T-helper 9 cell (primary cell): ENCODE results near the gene FMR1.

Experiments used
- DNase-seq: peaks from one replicate; pipeline ENCODE4 v3.0.0-alpha.2; 2020

The FMR1 gene

DNA sequence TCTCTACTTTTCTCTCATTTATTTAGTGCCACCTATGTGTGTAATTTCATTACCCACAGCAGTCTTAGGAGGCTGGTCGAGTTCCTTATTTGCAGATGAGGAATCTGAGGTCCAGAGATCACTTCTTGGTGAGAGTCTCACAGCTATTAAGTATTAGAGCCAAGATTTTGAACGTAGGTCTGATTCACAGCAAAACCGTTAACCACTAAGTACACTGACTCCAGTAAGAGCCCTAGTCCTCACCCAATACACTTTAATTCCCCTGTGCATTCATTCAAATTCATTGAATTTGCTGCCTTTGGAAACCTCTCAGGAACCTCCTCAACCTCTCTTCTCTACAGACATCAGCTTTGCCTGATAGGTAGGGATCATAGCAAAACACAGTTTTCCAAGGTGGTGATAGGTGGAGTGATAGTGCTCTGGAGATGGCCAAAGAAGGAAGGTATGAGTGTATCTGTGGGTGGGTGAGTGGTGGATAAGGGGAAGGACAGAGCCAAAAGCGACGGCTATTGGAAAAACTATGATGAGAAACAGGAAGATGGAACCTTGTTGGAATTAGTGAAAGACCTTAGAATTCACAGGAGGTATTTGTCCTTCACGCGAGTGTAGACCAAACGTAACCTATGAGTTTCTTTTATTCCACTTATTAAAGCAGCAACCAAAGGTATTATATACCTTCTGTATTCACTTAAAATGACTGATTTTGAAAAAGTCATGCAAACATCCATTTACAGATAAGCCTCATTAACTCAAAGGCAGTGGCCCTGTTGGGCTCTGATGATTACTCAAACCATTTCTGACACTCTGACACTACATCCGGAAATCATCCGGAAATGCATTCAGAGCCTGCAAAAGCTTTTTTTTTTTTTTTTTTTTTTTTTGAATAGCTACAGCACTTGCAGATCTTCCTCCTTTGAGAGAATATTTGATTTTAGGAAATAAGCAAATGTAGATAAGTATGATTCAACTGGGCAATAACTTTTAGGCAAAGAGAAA lies 6.3 kb downstream of the FMR1 start:
- no peak for DNase-seq

DNA sequence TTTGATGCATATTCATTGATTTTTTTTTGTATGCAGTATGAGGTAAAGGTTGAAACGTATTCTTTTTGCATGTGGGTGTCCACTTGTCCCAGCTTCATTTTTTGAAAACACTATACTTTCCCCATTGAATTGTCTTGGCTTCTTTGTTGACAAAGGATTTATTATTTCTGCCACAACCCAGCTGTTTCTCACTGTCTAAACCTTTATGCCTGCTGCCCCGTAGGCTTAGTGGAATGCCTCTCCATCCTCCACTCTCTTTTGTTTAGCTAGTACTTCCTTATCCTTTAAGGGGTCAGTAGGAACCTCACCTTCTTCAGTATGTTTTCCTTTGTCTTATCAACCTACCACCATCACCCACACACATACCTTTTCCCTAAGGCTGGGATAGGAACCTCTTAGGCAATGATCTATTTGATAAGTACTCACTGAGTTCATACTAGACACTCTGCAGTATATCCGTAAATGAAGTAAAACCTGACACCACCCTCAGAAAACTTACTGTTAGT lies 8.5 kb downstream of the FMR1 start:
- DNase-seq, result no peak

DNA sequence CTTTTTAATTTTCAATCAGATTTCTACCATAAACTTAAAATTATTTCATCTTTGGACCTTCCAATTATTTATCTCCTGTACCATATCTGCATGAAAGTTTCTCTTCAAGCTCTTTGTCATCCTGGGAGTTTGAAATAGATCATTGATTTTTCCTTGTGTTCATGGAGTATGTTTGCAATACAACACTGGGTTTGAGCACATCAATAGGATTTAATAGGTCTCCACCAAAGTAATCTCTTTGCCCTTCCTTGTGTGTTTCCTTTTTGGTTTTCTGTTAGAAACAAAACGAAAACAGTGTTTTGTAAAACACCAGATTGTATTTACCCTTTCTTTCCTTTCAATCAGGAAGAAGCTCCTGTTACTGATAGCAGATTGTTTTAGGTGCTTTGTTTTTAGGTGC lies 11.9 kb downstream of the FMR1 start:
- no peak for DNase-seq

DNA sequence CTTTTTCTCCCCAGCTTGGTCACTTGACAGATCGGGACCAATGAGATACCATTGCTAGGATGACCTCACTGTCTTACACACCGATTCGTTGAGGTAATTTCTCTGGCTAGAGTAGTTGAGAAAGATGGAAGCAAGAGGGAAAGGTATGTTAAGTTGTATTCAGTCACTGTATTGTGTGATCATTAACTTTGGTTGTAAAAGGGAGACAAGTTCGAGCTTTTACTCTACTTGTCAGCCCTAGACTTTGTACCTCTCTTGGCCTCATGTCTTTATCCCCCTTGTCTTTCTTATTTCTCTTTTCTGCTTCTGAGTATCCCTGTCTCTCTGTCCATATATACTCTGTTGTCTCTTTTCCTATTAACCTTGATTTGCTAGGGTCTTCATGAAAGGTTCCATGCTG lies 15.5 kb downstream of the FMR1 start:
- no peak for DNase-seq

DNA sequence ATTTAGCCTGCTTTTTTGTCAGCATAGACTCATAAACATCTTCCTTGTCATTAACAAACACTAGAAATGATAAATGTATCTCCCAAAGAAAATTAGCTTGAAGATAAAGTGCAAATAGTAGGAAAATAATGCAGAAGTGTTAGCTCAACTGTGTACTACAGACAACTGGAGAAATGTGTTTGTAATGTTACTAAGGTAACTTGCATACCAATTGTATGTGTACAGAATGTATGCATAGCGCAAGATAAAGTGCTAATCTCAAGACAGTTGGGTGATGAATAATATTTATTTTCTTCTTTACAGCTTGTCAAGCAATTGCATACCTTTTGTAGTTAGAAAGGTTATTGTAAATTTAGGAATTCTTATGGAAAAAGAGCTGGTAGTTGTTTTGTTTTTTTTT lies 22.1 kb downstream of the FMR1 start:
- no peak for DNase-seq

DNA sequence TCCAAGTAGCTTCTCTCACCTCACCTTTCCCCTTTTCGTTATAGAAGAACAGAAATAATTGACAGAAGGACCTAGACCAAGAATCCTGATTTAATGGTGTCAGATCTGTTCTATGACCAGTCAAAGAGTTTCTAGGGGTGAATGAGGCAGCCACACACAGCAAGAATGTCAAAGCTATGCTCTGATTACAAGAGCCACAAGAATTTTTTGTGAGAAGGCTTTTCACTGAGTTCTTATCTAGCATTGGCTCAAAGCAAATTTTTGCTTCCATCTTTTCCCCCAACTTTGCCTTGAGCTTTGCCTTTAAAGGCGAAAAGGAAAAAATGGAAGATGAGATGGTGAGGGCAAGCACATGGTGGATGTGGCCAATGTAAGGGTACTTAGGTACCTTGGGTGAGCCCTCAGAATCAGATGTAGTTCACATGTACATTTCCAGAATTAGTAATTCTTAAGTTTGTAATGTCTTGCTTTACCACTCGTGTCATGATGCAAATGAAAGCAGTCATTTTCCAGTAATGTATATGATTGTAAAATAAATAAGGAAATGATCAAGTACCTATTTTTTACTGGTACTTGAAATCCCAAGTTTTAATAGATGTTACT lies 23.5 kb downstream of the FMR1 start:
- no peak for DNase-seq

DNA sequence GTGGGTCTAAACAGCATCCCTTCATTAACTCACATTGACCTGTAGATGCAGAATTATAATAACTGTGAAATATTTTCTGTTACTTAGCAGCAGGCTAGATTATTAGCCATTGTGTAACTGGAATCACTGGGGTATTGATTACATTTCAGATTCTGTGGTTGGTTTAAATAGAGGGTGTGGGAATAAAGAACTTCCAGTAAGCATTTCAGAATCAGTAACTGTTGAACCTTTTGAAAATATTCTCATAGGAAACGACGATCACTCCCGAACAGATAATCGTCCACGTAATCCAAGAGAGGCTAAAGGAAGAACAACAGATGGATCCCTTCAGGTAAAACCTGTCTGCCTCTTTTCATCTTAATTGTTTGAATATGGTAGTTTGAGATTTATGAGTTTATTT lies 33.6 kb downstream of the FMR1 start:
- DNase-seq, result no peak

DNA sequence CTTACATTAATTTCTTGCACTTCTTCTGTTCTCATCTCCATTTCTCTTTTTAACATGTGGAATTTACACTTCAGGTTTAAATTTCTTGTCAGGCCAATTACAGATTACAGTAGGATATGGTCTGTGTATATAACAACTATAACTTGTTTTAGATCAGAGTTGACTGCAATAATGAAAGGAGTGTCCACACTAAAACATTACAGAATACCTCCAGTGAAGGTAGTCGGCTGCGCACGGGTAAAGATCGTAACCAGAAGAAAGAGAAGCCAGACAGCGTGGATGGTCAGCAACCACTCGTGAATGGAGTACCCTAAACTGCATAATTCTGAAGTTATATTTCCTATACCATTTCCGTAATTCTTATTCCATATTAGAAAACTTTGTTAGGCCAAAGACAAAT lies 36.8 kb downstream of the FMR1 start:
- DNase-seq, result no peak

DNA sequence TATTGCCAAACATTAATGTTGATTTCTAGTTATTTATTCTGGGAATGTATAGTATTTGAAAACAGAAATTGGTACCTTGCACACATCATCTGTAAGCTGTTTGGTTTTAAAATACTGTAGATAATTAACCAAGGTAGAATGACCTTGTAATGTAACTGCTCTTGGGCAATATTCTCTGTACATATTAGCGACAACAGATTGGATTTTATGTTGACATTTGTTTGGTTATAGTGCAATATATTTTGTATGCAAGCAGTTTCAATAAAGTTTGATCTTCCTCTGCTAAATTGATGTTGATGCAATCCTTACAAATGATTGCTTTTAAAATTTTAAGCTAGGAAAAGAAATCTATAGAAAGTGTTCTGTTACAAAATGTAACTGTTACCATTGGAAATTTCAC lies 38.6 kb downstream of the FMR1 start:
- DNase-seq, result no peak

DNA sequence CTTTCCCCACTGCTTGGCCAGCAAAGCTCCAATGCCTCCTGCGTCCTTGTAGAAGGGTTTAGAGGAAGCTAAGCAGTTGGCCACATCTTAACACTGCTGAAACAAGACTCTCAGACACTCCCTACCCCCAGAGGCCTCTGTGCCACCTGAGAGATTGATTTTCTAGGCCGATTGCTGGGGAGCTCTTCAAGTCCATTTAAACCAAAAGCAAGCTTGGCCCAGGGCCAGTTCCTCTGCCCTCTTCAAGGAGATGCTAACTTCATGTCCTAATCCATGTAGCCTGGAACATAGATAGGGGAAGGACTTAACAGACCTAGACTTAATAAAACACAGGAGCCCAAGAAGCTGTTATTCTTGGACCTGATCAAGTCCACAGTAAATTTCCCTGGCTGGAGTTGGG lies 42.3 kb downstream of the FMR1 start:
- DNase-seq, result no peak

DNA sequence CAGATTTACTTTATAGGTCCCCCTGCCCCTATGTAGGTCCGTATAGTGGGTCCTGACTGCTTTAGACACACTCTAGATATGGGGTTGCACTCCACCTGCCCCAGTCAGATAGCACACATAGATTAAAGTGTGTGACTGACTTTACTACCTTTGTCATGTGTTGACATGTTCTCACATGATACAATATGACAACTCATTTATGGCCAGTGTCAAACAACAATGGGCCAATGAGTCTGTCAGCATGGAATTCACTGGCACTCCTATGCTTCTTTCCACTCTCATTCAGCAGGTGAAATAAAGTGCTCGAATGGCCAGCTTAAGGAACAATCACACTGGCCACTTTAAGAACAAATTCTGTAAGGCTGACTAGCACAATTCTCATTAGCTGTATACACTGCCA lies 45.6 kb downstream of the FMR1 start:
- DNase-seq, result no peak

DNA sequence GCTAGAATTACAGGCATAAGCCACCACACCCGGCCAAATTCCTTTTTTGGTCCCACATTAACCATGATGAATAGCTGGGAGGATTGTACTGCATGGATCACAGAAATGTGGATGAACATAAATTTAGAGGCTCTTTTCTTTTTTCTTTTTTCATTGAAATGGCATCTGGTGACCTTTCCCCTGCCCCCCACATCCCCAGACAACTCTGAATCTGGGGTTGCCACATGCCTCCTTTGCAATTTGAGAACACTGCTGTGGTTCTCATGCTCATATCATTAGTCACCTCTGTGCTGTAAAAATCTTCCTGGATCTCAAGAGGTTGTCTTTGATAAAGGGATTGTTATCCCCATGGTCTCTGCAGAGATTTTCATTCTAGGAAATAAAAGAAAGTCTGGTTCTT lies 46.6 kb downstream of the FMR1 start:
- no peak for DNase-seq

DNA sequence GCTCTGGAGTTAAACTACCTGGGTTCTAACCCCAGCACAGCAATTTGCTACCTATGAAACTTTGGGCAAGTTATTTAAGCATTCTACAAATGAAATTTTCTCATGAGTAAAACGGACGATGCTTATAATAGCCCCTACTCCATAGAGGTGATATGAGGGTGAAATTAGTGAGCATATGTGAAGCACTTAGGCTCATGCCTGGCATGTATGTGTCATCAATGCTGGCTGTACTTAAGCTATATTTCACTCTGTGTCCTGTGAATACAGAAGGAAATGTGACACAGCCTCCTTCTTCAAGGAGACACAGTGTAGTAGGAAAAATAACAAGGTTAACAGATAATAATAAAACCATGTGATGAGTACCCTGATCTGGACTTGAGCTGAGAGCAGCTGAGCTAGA lies 49.0 kb downstream of the FMR1 start:
- DNase-seq, result no peak

DNA sequence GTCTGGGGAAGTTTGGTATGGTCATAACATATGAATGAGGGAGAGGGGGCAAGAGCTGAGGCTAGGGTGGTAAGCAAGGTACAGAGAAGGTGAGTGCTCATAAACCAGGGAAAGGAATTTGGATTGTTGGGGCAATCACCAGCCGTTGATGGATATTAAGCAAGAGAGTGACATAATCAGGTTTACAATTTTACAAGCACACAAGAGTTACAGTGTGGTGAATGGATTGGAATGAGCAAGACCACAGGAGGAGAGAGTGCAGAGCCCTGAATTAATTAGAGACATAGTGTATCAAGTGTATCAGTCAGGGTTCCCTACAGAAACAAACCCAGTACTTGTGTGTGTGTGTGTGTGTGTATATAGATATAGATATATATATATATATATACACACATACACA lies 50.8 kb downstream of the FMR1 start:
- DNase-seq, result no peak

DNA sequence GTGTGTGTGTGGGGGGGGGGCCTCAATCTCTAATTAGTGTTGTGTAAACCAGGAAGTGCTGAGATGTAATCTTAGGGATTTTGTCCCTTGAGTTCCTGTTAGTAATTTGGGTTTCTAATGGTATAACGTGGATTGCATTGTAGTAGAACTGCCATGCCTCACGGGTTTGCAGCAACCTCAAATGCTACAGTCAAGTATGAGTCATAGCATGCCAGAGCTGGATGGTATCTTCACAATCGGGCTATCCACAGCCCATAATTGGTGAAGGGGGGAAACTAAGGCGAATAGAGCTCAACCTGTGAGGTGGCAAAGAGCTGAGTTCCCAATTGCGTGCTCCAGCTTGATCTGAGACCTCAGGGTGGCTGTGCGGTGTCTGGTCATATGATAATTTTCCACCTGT lies 67.2 kb downstream of the FMR1 start:
- DNase-seq, result no peak

DNA sequence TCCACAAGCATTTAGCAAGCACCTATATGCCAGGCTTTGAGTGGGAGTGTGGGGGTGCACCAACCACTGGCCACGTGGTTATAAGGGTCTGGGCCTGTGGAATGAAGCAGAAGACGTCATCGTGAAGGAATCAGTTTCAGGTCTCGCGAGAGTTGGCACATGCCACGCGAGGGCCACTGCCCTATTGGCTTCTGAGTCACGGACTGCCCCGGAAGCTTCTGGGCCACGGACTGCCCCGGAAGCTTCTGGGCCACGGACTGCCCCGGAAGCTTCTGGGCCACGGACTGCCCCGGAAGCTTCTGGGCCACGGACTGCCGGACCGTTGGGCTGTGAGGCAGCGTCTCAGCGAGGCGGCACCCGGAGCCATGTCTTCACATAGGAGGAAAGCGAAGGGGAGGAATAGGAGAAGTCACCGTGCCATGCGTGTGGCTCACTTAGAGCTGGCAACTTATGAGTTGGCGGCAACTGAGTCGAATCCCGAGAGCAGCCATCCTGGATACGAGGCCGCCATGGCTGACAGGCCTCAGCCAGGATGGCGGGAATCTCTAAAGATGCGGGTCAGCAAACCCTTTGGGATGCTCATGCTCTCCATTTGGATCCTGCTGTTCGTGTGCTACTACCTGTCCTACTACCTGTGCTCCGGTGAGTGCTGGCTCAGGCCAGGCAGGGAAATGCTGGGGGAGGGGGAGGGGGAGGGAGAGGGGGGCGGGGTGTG lies 69.5 kb downstream of the FMR1 start, which contains the start of gene FMR1NB:
TSS of gene FMR1NB (plus strand) at position 300 of the 715 bp plus-strand sequence. CDS start at position 366, 66 bp downstream.
- no peak for DNase-seq
